Uterus (tissue), 4 donors: ENCODE data around the gene RABGGTA. TPM values are rescaled to one million over a fixed set of nuclear protein-coding genes. Genes with fewer than 3 reads are reported as not detected.
A peak's percentile ranks its signal among the peaks of the same experiment; 100 is the strongest.

ENCODE experiments used
- DNase-seq, 2 donors: peaks; one replicate each; pipeline ENCODE4 v3.0.0-alpha.2; 2019 to 2020
- H3K27ac ChIP-seq, 2 donors: fragments of 200-600 bp; sonication (generic); 1 replicate in 1 of 2; 2 replicates in 1 of 2; pipeline ENCODE4 v1.5.1; 2016 to 2018
- H3K27me3 ChIP-seq, 2 donors: fragments of 200-600 bp; sonication (generic); one replicate each; pipeline ENCODE4 v1.5.1; 2018 to 2019; ENCODE audit warnings: control low read depth in 1 of 2
- H3K36me3 ChIP-seq, 2 donors: fragments of 200-600 bp; sonication (generic); one replicate each; pipeline ENCODE4 v1.5.1; 2019; ENCODE audit warnings: control low read depth in 1 of 2
- H3K4me1 ChIP-seq, 2 donors: fragments of 200-600 bp; sonication (generic); one replicate each; pipeline ENCODE4 v1.5.1; 2018 to 2019; ENCODE audit warnings: control low read depth in 1 of 2
- H3K4me3 ChIP-seq, 2 donors: fragments of 200-600 bp; sonication (generic); 1 replicate in 1 of 2; 2 replicates in 1 of 2; pipeline ENCODE4 v1.5.1; 2018 to 2019; ENCODE audit warnings: mild to moderate bottlenecking in 1 of 2
- H3K9me3 ChIP-seq, 2 donors: fragments of 200-600 bp; sonication (generic); one replicate each; pipeline ENCODE4 v1.5.1; 2019; ENCODE audit warnings: control low read depth in 1 of 2
- CTCF ChIP-seq, 4 experiments: fragments of 200-600 bp in 2 of 4; fragments of 450-650 bp in 2 of 4; sonication (generic) in 2 of 4; IDR thresholded peaks; one replicate each; pipeline ENCODE4 v1.5.1; 2016 to 2019; ENCODE audit warnings: antibody characterized with exemption in 4 of 4, mild to moderate bottlenecking in 2 of 4, moderate library complexity in 1 of 4
- POLR2A ChIP-seq, 2 donors: fragments of 450-650 bp; IDR thresholded peaks; one replicate each; pipeline ENCODE4 v1.6.1; 2016; ENCODE audit warnings: antibody characterized with exemption in 2 of 2, mild to moderate bottlenecking in 1 of 2, moderate library complexity in 1 of 2
- intact Hi-C: fragments of 100-400 bp; cut with DNase I; formaldehyde crosslinking; loops from one replicate; pipeline ENCODE4 v1.15.1; 2023; ENCODE audit warnings: low total_unique reads
- total RNA-seq, 4 donors: library from RNA; depleted of rRNA in 3 of 4; stranded (reverse); fragments of >200 nt in 3 of 4; gene quantifications; one replicate each; pipeline versions ENCODE4 v1.1.0 to v1.2.4, GENCODE V29; 2014 to 2023
- donor health status: DM: yes; HTN: yes; CAD: no.

The RABGGTA gene
- total RNA-seq, 4 donors from 2014 or later = 9.2 to 67.9 (median 23.2) TPM

GRCh38 chr14:24296341-24297157, 25.2 kb upstream of the RABGGTA start:
- TF ChIP-seq POLR2A (IDR thresholded peaks at IDR 0.05) = no peak
- peak; percentile 50 to 63 (median 57) for TF ChIP-seq CTCF (IDR thresholded peaks at IDR 0.05)
- peak; percentile 32 to 50 for DNase-seq
- H3K36me3 ChIP-seq = no peaks in the 10 kb centered on the region

GRCh38 chr14:24293525-24293924, 22.1 kb upstream of the RABGGTA start:
- no peaks in the 10 kb centered on the region for H3K27me3 ChIP-seq
- H3K36me3 ChIP-seq = no peaks in the 10 kb centered on the region
- TF ChIP-seq CTCF (IDR thresholded peaks at IDR 0.05) (no peak), POLR2A (IDR thresholded peaks at IDR 0.05) (no peak)
- H3K4me3 ChIP-seq = no peak overlapping the region
- no peak for DNase-seq
- no peaks in the 10 kb centered on the region for H3K4me1 ChIP-seq
- no peak overlapping the region for H3K27ac ChIP-seq
- no peaks in the 10 kb centered on the region for H3K9me3 ChIP-seq
- intact Hi-C loops = loop anchor here (10.0 kb wide), 1 partner anchor 49 kb away; the partner anchor contains the start of gene TINF2

More at GRCh38 chr14:24296341-24297157, 25.2 kb upstream of the RABGGTA start:
- intact Hi-C loops = loop anchor here (10.0 kb wide), 1 partner anchor 52 kb away; the partner anchor contains the start of gene TINF2
- H3K27ac ChIP-seq = no peak overlapping the region
- no peaks in the 10 kb centered on the region for H3K4me1 ChIP-seq
- no peaks in the 10 kb centered on the region for H3K9me3 ChIP-seq
- no peak overlapping the region for H3K4me3 ChIP-seq
- H3K27me3 ChIP-seq = no peaks in the 10 kb centered on the region

- no peak overlapping the region for H3K4me3 ChIP-seq
- TF ChIP-seq CTCF (IDR thresholded peaks at IDR 0.05) (no peak), POLR2A (IDR thresholded peaks at IDR 0.05) (no peak)
- H3K9me3 ChIP-seq = no peaks in the 10 kb centered on the region
- no peak for DNase-seq
- no peaks in the 10 kb centered on the region for H3K27me3 ChIP-seq
- H3K36me3 ChIP-seq = no peaks in the 10 kb centered on the region
- H3K4me1 ChIP-seq = no peaks in the 10 kb centered on the region
- H3K27ac ChIP-seq = no peak overlapping the region
- intact Hi-C loops = loop anchor here (10.0 kb wide), 1 partner anchor 47 kb away; the partner anchor contains the start of gene TINF2
Observed at GRCh38 chr14:24292118-24292807, 20.9 kb upstream of the RABGGTA start.

- Histone ChIP-seq H3K27me3 (no peaks in the 10 kb centered on the region), H3K27ac (no peak overlapping the region), H3K9me3 (no peaks in the 10 kb centered on the region), H3K4me1 (no peaks in the 10 kb centered on the region), H3K36me3 (no peaks in the 10 kb centered on the region), H3K4me3 (no peak overlapping the region)
- intact Hi-C loops = loop anchor here (10.0 kb wide), 1 partner anchor 47 kb away; the partner anchor contains the start of gene TINF2
- no peak for DNase-seq
- TF ChIP-seq CTCF (IDR thresholded peaks at IDR 0.05) (no peak), POLR2A (IDR thresholded peaks at IDR 0.05) (no peak)
Observed at GRCh38 chr14:24291446-24292117, 20.2 kb upstream of the RABGGTA start.
